Measurements from ENCODE around the gene CIT.

Gene CIT

DNA sequence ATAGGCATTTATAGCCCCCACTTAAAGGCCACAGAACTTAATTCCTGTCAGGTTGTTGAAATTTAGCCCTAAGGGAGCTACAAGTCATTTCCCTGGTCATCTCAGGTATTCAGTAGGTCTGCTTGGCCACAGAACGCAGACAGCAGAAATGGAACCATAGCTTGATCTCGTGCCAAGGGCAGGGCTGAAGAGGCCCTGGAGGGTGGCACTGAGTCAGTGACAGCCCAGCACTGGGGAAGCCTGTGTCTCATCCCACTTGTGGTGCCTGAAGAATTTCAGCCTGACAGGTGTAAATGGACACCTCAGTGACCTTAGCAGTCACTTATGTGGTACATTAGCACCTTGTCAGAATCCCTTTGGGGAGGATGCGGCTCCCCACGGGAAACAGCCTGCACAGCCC lies 202.6 kb downstream of the CIT start:
- no peak for DNase-seq (ENCODE audit: insufficient read length, low spot score)
- no peak for TF ChIP-seq CTCF (IDR thresholded peaks at IDR 0.05; ENCODE audit: insufficient read depth, missing control alignments)
- no peak for FAIRE-seq

- DNase-seq (ENCODE audit: insufficient read length, low spot score) (no peak), FAIRE-seq (no peak)
- no peak for TF ChIP-seq CTCF (IDR thresholded peaks at IDR 0.05; ENCODE audit: insufficient read depth, missing control alignments)
Observed at GRCh38 chr12:119673634-119674033, 203.5 kb downstream of the CIT start.

DNA sequence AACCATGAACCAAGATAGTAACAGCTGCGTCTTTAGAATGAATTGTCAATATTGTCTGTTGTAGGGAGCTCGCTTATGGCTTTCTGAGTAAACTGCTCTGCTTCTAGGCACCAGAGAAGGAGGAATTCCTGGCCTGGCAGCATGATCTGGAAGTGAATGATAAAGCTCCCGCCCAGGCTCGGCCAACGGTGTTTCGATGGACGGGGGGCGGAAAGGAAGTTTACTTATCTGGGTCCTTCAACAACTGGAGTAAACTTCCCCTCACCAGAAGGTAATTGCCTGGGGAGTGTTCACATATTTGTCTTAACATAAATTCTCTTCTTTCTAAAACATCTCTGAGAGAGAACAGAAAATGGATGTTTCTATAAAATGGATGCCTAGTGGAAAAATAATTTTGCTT lies 204.9 kb downstream of the CIT start:
- FAIRE-seq (no peak), DNase-seq (ENCODE audit: insufficient read length, low spot score) (no peak)

GRCh38 chr12:119671070-119671469 lies 206.1 kb downstream of the CIT start:
- TF ChIP-seq CTCF (IDR thresholded peaks at IDR 0.05; ENCODE audit: insufficient read depth, missing control alignments), result no peak
- no peak for FAIRE-seq
- DNase-seq (ENCODE audit: insufficient read length, low spot score), result no peak

More for the DNA sequence above, 204.9 kb downstream of the CIT start:
- TF ChIP-seq CTCF (IDR thresholded peaks at IDR 0.05; ENCODE audit: insufficient read depth, missing control alignments), result no peak

GRCh38 chr12:119669744-119670472 lies 207.2 kb downstream of the CIT start:
- DNase-seq (ENCODE audit: insufficient read length, low spot score) (no peak), FAIRE-seq (no peak)
- no peak for TF ChIP-seq CTCF (IDR thresholded peaks at IDR 0.05; ENCODE audit: insufficient read depth, missing control alignments)

GRCh38 chr12:119668324-119668841 lies 208.7 kb downstream of the CIT start:
- no peak for TF ChIP-seq CTCF (IDR thresholded peaks at IDR 0.05; ENCODE audit: insufficient read depth, missing control alignments)
- FAIRE-seq (no peak), DNase-seq (ENCODE audit: insufficient read length, low spot score) (no peak)

DNA sequence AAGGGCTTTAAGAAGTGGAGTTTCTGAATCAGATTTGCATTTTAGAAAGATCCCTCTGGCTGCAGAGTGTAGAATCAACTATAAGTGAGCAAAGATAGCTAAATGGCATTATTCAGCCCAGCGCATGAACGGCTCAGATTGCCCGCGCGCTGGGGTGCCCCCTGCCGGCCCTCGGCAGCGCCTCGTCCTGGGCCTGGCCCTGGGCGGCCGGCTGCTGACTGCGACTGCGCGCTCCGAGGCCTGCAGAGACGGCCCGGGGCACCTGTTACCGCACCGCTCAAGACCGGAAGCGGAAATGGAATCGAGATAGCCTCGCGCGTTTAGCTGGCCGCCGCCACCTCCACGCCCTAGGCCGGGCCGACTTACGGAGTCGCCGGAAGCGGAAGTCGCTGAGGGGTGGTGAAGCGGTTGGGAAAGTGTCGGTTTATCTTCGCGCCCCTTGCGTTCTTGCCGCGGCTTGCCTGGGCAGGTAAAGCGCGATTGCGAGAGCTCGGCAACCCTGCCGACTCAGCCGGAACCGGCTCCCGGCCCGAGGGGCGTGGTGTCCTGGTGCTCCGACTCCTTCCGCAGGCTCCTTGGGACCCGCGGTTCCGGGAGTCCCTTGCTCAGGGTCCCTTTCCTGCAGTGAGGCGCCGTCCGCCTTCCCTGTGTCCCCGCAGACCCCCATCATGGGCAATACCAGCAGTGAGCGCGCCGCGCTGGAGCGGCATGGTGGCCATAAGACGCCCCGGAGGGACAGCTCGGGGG lies 209.4 kb downstream of the CIT start, which contains the start of gene PRKAB1:
TSS of gene PRKAB1 (plus strand) at position 557 of the 747 bp plus-strand sequence. CDS start at position 669, 112 bp downstream.
- FAIRE-seq (no peak), DNase-seq (ENCODE audit: insufficient read length, low spot score) (peak; percentile 77)
- peak; percentile 75 for TF ChIP-seq CTCF (IDR thresholded peaks at IDR 0.05; ENCODE audit: insufficient read depth, missing control alignments)
